Liver (tissue), 9 donors: ENCODE measurements around the gene LMCD1. TPM values are rescaled to one million over a fixed set of nuclear protein-coding genes. Genes with fewer than 3 reads are reported as not detected.

ENCODE experiments used
- DNase-seq: peaks from one replicate; pipeline ENCODE4 v3.0.0-alpha.2; 2017; ENCODE audit warnings: low spot score
- H3K27ac ChIP-seq, 2 donors: one replicate each; pipeline ENCODE4 v1.7.0; 2013; ENCODE audit warnings: inconsistent platforms in 2 of 2, low read length in 2 of 2, control low read depth in 1 of 2, low read depth in 1 of 2, mild to moderate bottlenecking in 1 of 2
- H3K27me3 ChIP-seq, 4 donors: one replicate each; pipeline versions ENCODE4 v1.6.1 to v1.7.0; 2013; ENCODE audit warnings: low read length in 3 of 4, inconsistent platforms in 1 of 4, mild to moderate bottlenecking in 1 of 4, moderate library complexity in 1 of 4; ENCODE audit not compliant: control insufficient read depth in 4 of 4, insufficient read depth in 4 of 4
- H3K36me3 ChIP-seq, 4 donors: one replicate each; pipeline versions ENCODE4 v1.6.1 to v1.7.0; 2013; ENCODE audit warnings: low read length in 3 of 4, mild to moderate bottlenecking in 3 of 4, low read depth in 1 of 4, moderate library complexity in 1 of 4; ENCODE audit not compliant: control insufficient read depth in 4 of 4, insufficient read depth in 3 of 4
- H3K4me1 ChIP-seq, 4 donors: one replicate each; pipeline versions ENCODE4 v1.6.1 to v1.7.0; 2013; ENCODE audit warnings: low read length in 3 of 4, mild to moderate bottlenecking in 3 of 4, moderate library complexity in 1 of 4; ENCODE audit not compliant: control insufficient read depth in 4 of 4, insufficient read depth in 4 of 4
- H3K4me3 ChIP-seq, 3 donors: one replicate each; pipeline versions ENCODE4 v1.6.1 to v1.7.0; 2013; ENCODE audit warnings: low read length in 3 of 3, control low read depth in 1 of 3, low read depth in 1 of 3, mild to moderate bottlenecking in 1 of 3
- H3K9ac ChIP-seq, 2 donors: one replicate each; pipeline ENCODE4 v1.7.0; 2013; ENCODE audit warnings: low read length in 2 of 2, mild to moderate bottlenecking in 2 of 2, moderate library complexity in 2 of 2, control low read depth in 1 of 2, low read depth in 1 of 2
- H3K9me3 ChIP-seq, 4 donors: one replicate each; pipeline versions ENCODE4 v1.6.1 to v1.7.0; 2013; ENCODE audit warnings: low read length in 3 of 4; ENCODE audit not compliant: control insufficient read depth in 4 of 4
- EGR1 ChIP-seq, 2 donors: IDR thresholded peaks; 2 replicates each; pipeline ENCODE4 v1.6.1; 2016 to 2018; ENCODE audit warnings: antibody characterized with exemption in 2 of 2, low read depth in 2 of 2
- FOXA1 ChIP-seq: IDR thresholded peaks from 2 replicates; pipeline ENCODE4 v1.6.1; 2016; ENCODE audit warnings: antibody characterized with exemption
- FOXA2 ChIP-seq: IDR thresholded peaks from 2 replicates; pipeline ENCODE4 v1.6.1; 2016; ENCODE audit warnings: antibody characterized with exemption
- GABPA ChIP-seq, 2 donors: IDR thresholded peaks in 1 of 2; conservative IDR thresholded peaks in 1 of 2; 2 replicates each; pipeline ENCODE4 v1.6.1; 2016; ENCODE audit warnings: antibody characterized with exemption in 2 of 2, mild to moderate bottlenecking in 1 of 2, moderate library complexity in 1 of 2
- HNF4A ChIP-seq, 2 donors: conservative IDR thresholded peaks; 2 replicates each; pipeline ENCODE4 v1.6.1; 2016; ENCODE audit warnings: antibody characterized with exemption in 2 of 2, mild to moderate bottlenecking in 2 of 2
- HNF4G ChIP-seq: IDR thresholded peaks from 2 replicates; pipeline ENCODE4 v1.6.1; 2016; ENCODE audit warnings: antibody characterized with exemption
- JUND ChIP-seq, 2 donors: IDR thresholded peaks; 2 replicates each; pipeline ENCODE4 v1.6.1; 2016; ENCODE audit warnings: antibody characterized with exemption in 2 of 2
- NR2F2 ChIP-seq: IDR thresholded peaks from 2 replicates; pipeline ENCODE4 v1.6.1; 2016; ENCODE audit warnings: antibody characterized with exemption
- RAD21 ChIP-seq, 2 donors: IDR thresholded peaks; 2 replicates each; pipeline ENCODE4 v1.6.1; 2016; ENCODE audit warnings: antibody characterized with exemption in 2 of 2, mild to moderate bottlenecking in 2 of 2
- RXRA ChIP-seq, 2 donors: IDR thresholded peaks; 2 replicates each; pipeline ENCODE4 v1.6.1; 2017 to 2018; ENCODE audit warnings: antibody characterized with exemption in 2 of 2, mild to moderate bottlenecking in 1 of 2
- SP1 ChIP-seq: IDR thresholded peaks from 2 replicates; pipeline ENCODE4 v1.6.1; 2018; ENCODE audit warnings: antibody characterized with exemption, mild to moderate bottlenecking
- TAF1 ChIP-seq: conservative IDR thresholded peaks from 2 replicates; pipeline ENCODE4 v1.6.1; 2016; ENCODE audit warnings: antibody characterized with exemption, mild to moderate bottlenecking
- YY1 ChIP-seq: IDR thresholded peaks from 2 replicates; pipeline ENCODE4 v1.6.1; 2016; ENCODE audit warnings: antibody characterized with exemption, mild to moderate bottlenecking
- WGBS: extraction: QIAGEN DNeasy Blood & Tissue Kit; methylation state at CpG from one replicate; pipeline ENCODE4 v1.1.7; 2013; 5-methylcytosine and 5-hydroxymethylcytosine counted together
- polyA plus RNA-seq, 2 donors: library from polyadenylated mRNA; stranded (reverse) in 1 of 2; unstranded in 1 of 2; fragments of 200-250 nt in 1 of 2; fragments of >200 nt in 1 of 2; fragmentation: Nextera tagmentation in 1 of 2; extraction: Ambion mirVana in 1 of 2; gene quantifications; one replicate each; pipeline versions ENCODE4 v1.2.1 to v1.2.3, GENCODE V29; 2013 to 2015
- total RNA-seq, 2 donors: library from RNA; depleted of rRNA; stranded (reverse); fragments of >200 nt; gene quantifications; one replicate each; pipeline ENCODE4 v1.2.3, GENCODE V29; 2014
- TF ChIP-seq, protein P1 (sequence below): IDR thresholded peaks from 2 replicates; pipeline ENCODE4 v1.6.1; 2016; ENCODE audit warnings: antibody characterized with exemption
- TF ChIP-seq, protein P2 (sequence below): IDR thresholded peaks from 2 replicates; pipeline ENCODE4 v1.6.1; 2016; ENCODE audit warnings: antibody characterized with exemption
- TF ChIP-seq, protein P3 (sequence below): fragments of 150-350 bp; IDR thresholded peaks from 2 replicates; pipeline ENCODE4 v1.5.1; 2017; ENCODE audit warnings: improper control_type of control experiment, low read depth, low read length; ENCODE audit not compliant: missing input control
- TF ChIP-seq, protein P4 (sequence below): IDR thresholded peaks from 2 replicates; pipeline ENCODE4 v1.6.1; 2016; ENCODE audit warnings: antibody characterized with exemption
- TF ChIP-seq, protein P5 (sequence below): IDR thresholded peaks from 2 replicates; pipeline ENCODE4 v1.6.1; 2016; ENCODE audit warnings: antibody characterized with exemption, mild to moderate bottlenecking
- donor health status: healthy.
- donor health status: healthy.
- donor health status: healthy.
- donor health status: healthy.
- donor health status: healthy.

LMCD1 gene
- total and polyA plus RNA-seq, 4 donors: 3.1 to 8.3 (median 6.0) TPM

DNA sequence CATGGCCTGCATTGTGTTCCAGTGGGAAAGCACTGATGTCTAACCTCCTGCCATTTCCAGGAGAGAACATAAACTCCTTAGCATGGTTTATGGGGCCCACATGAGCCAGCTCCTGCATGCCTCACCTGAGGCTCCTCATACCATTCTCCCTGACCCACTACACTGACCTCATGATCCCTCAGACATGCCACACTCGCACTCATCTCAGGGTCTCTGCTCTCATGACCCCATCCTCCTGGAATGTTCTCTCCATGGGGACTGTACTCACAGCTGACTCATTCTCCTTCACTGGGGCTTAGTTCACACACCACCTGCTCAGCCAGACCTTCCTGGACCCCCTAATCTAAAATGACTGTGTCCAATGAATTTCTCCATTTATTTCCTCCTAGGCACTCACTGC, 4.0 kb upstream of the LMCD1 start:
- Histone ChIP-seq H3K4me3 (no peak overlapping the region), H3K9me3 (no peaks in the 10 kb centered on the region), H3K4me1 (peaks cover 3 to 28% (median 16%) of the 10 kb centered on the region in 4 donors), H3K27ac (no peak overlapping the region), H3K9ac (no peak overlapping the region), H3K27me3 (no peaks in the 10 kb centered on the region), H3K36me3 (no peaks in the 10 kb centered on the region)
- DNase-seq: no peak
- TF ChIP-seq JUND (IDR thresholded peaks at IDR 0.05) (no peak), HNF4G (no peak), HNF4A (conservative IDR thresholded peaks at IDR 0.05) (no peak), FOXA1 (no peak), RAD21 (IDR thresholded peaks at IDR 0.05) (no peak), FOXA2 (no peak), YY1 (no peak), TAF1 (no peak), GABPA (IDR thresholded peaks at IDR 0.05 in 1 of 2, conservative IDR thresholded peaks at IDR 0.05 in 1 of 2) (no peak), EGR1 (IDR thresholded peaks at IDR 0.05; ENCODE audit: low read depth in 2 of 2) (no peak), RXRA (IDR thresholded peaks at IDR 0.05) (no peak), NR2F2 (no peak), SP1 (no peak)
- TF ChIP-seq, protein P1, sequence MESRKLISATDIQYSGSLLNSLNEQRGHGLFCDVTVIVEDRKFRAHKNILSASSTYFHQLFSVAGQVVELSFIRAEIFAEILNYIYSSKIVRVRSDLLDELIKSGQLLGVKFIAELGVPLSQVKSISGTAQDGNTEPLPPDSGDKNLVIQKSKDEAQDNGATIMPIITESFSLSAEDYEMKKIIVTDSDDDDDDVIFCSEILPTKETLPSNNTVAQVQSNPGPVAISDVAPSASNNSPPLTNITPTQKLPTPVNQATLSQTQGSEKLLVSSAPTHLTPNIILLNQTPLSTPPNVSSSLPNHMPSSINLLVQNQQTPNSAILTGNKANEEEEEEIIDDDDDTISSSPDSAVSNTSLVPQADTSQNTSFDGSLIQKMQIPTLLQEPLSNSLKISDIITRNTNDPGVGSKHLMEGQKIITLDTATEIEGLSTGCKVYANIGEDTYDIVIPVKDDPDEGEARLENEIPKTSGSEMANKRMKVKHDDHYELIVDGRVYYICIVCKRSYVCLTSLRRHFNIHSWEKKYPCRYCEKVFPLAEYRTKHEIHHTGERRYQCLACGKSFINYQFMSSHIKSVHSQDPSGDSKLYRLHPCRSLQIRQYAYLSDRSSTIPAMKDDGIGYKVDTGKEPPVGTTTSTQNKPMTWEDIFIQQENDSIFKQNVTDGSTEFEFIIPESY: no peak
- TF ChIP-seq, protein P2, sequence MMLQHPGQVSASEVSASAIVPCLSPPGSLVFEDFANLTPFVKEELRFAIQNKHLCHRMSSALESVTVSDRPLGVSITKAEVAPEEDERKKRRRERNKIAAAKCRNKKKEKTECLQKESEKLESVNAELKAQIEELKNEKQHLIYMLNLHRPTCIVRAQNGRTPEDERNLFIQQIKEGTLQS: no peak
- TF ChIP-seq, protein P3, sequence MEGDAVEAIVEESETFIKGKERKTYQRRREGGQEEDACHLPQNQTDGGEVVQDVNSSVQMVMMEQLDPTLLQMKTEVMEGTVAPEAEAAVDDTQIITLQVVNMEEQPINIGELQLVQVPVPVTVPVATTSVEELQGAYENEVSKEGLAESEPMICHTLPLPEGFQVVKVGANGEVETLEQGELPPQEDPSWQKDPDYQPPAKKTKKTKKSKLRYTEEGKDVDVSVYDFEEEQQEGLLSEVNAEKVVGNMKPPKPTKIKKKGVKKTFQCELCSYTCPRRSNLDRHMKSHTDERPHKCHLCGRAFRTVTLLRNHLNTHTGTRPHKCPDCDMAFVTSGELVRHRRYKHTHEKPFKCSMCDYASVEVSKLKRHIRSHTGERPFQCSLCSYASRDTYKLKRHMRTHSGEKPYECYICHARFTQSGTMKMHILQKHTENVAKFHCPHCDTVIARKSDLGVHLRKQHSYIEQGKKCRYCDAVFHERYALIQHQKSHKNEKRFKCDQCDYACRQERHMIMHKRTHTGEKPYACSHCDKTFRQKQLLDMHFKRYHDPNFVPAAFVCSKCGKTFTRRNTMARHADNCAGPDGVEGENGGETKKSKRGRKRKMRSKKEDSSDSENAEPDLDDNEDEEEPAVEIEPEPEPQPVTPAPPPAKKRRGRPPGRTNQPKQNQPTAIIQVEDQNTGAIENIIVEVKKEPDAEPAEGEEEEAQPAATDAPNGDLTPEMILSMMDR: no peak
- TF ChIP-seq, protein P4, sequence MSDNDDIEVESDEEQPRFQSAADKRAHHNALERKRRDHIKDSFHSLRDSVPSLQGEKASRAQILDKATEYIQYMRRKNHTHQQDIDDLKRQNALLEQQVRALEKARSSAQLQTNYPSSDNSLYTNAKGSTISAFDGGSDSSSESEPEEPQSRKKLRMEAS: no peak
- TF ChIP-seq, protein P5, sequence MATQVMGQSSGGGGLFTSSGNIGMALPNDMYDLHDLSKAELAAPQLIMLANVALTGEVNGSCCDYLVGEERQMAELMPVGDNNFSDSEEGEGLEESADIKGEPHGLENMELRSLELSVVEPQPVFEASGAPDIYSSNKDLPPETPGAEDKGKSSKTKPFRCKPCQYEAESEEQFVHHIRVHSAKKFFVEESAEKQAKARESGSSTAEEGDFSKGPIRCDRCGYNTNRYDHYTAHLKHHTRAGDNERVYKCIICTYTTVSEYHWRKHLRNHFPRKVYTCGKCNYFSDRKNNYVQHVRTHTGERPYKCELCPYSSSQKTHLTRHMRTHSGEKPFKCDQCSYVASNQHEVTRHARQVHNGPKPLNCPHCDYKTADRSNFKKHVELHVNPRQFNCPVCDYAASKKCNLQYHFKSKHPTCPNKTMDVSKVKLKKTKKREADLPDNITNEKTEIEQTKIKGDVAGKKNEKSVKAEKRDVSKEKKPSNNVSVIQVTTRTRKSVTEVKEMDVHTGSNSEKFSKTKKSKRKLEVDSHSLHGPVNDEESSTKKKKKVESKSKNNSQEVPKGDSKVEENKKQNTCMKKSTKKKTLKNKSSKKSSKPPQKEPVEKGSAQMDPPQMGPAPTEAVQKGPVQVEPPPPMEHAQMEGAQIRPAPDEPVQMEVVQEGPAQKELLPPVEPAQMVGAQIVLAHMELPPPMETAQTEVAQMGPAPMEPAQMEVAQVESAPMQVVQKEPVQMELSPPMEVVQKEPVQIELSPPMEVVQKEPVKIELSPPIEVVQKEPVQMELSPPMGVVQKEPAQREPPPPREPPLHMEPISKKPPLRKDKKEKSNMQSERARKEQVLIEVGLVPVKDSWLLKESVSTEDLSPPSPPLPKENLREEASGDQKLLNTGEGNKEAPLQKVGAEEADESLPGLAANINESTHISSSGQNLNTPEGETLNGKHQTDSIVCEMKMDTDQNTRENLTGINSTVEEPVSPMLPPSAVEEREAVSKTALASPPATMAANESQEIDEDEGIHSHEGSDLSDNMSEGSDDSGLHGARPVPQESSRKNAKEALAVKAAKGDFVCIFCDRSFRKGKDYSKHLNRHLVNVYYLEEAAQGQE: no peak
- 96% methylated on average over 1 of the region's 1 CpG for WGBS
